Mucosa of rectum (tissue), 2 donors: ENCODE results near the gene CTIF.

Experiments used
- H3K27ac ChIP-seq, 2 donors: one replicate each; pipeline ENCODE4 v1.7.0; 2013; ENCODE audit warnings: inconsistent platforms in 2 of 2, low read depth in 2 of 2, low read length in 2 of 2
- H3K27me3 ChIP-seq, 2 donors: one replicate each; pipeline ENCODE4 v1.7.0; 2013; ENCODE audit warnings: low read length in 2 of 2; ENCODE audit not compliant: control insufficient read depth in 2 of 2, insufficient read depth in 2 of 2
- H3K36me3 ChIP-seq, 2 donors: one replicate each; pipeline ENCODE4 v1.7.0; 2013; ENCODE audit warnings: low read length in 2 of 2; ENCODE audit not compliant: control insufficient read depth in 2 of 2, insufficient read depth in 2 of 2
- H3K4me1 ChIP-seq, 2 donors: one replicate each; pipeline ENCODE4 v1.7.0; 2013; ENCODE audit warnings: low read length in 2 of 2, mild to moderate bottlenecking in 1 of 2; ENCODE audit not compliant: control insufficient read depth in 2 of 2, insufficient read depth in 2 of 2
- H3K4me3 ChIP-seq, 2 donors: one replicate each; pipeline ENCODE4 v1.7.0; 2013; ENCODE audit warnings: low read length in 2 of 2
- H3K9ac ChIP-seq, 2 donors: one replicate each; pipeline ENCODE4 v1.7.0; 2013; ENCODE audit warnings: low read length in 2 of 2, low read depth in 1 of 2, mild to moderate bottlenecking in 1 of 2
- H3K9me3 ChIP-seq, 2 donors: one replicate each; pipeline ENCODE4 v1.7.0; 2013; ENCODE audit warnings: low read length in 2 of 2; ENCODE audit not compliant: control insufficient read depth in 2 of 2
- donor health status: healthy.
- donor health status: Normal muscosa, but diverticular disease.

The CTIF gene

DNA sequence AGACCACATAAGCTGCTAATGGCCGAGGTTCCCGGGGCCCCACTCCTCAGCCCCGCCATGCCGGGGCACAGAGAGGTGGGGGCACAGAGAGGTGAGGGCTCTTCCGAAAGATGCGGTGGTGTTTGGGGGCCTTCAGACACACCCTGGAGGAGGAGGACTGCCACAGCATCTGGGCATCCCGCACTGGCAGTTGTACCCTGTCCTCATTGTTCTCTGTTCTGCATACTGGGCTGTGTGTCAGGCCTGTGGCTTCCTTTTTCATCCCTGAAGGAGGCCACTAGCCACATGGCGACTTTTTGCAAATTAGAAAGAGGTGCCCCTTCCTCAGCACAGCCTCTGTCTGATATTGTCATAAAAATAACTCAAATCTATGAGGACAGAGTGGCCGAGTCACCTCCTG lies 150.1 kb downstream of the CTIF start:
- Histone ChIP-seq H3K4me1 (no peaks in the 10 kb centered on the region), H3K27me3 (no peaks in the 10 kb centered on the region), H3K9ac (no peak overlapping the region), H3K4me3 (no peak overlapping the region), H3K27ac (no peak overlapping the region), H3K9me3 (no peaks in the 10 kb centered on the region), H3K36me3 (no peaks in the 10 kb centered on the region)

DNA sequence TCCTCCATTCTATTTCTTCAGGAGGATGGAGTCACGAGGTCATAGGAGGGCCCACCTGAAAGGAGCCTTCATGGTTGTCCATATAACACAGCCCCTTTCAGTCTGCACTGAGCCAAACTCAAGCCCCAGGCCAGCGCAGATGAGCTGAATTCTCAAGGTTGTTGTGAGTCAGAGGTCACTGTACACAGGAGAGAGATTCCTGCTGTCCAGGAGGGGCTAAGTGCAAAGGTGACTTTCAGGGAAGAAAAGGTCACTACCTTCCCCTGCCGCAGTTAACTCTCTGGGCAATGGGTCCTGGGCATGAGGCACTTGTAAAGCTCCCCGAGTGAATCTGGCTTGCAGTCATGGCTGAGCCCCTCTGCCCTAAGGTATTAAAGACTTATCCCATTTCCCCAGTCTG lies 150.7 kb downstream of the CTIF start:
- H3K9me3 ChIP-seq: no peaks in the 10 kb centered on the region
- no peaks in the 10 kb centered on the region for H3K27me3 ChIP-seq
- no peak overlapping the region for H3K9ac ChIP-seq
- no peak overlapping the region for H3K27ac ChIP-seq
- H3K36me3 ChIP-seq: no peaks in the 10 kb centered on the region
- H3K4me1 ChIP-seq: no peaks in the 10 kb centered on the region
- no peak overlapping the region for H3K4me3 ChIP-seq

DNA sequence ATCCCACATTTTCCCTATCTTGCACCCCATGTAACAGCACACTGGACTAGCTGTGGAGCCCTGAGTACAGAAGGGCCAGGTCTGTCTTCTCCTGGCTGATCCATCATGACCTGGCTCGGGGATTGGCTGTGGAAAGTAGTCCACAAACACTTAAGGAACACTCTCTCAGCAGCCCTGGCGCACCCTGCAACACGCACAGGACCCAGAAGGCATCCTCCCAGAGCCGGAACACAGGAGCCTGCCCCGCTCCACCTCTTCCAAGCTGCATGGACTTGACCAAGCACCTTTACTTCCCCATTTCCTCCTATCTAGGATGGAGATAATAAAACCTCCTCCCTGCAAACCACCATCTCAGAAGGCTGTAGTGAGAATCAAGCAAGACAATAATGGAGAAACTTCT lies 151.7 kb downstream of the CTIF start:
- no peaks in the 10 kb centered on the region for H3K27me3 ChIP-seq
- H3K9me3 ChIP-seq: no peaks in the 10 kb centered on the region
- no peak overlapping the region for H3K4me3 ChIP-seq
- no peak overlapping the region for H3K27ac ChIP-seq
- H3K36me3 ChIP-seq: no peaks in the 10 kb centered on the region
- H3K4me1 ChIP-seq: no peaks in the 10 kb centered on the region
- no peak overlapping the region for H3K9ac ChIP-seq

DNA sequence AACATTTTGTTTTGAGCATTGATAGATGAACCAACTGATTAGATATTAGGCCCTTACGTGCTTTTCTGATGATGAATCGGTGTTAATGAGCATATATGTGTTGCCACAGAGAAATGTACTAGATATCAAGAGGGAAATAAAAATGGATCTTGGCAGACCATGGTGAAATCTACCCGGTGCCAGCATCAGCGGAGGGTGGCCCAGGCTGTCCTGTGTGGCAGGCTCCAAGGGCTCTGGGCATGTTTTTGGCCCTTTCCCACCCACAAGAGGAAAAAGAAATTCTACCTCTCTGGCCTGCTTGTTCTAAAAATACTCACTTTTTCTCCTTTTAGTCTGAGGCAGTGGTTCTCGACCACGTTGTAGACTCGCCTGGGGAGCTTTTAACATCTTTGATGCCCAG lies 154.2 kb downstream of the CTIF start:
- no peaks in the 10 kb centered on the region for H3K9me3 ChIP-seq
- H3K36me3 ChIP-seq: no peaks in the 10 kb centered on the region
- no peak overlapping the region for H3K9ac ChIP-seq
- no peak overlapping the region for H3K4me3 ChIP-seq
- H3K27ac ChIP-seq: no peak overlapping the region
- H3K4me1 ChIP-seq: no peaks in the 10 kb centered on the region
- no peaks in the 10 kb centered on the region for H3K27me3 ChIP-seq

DNA sequence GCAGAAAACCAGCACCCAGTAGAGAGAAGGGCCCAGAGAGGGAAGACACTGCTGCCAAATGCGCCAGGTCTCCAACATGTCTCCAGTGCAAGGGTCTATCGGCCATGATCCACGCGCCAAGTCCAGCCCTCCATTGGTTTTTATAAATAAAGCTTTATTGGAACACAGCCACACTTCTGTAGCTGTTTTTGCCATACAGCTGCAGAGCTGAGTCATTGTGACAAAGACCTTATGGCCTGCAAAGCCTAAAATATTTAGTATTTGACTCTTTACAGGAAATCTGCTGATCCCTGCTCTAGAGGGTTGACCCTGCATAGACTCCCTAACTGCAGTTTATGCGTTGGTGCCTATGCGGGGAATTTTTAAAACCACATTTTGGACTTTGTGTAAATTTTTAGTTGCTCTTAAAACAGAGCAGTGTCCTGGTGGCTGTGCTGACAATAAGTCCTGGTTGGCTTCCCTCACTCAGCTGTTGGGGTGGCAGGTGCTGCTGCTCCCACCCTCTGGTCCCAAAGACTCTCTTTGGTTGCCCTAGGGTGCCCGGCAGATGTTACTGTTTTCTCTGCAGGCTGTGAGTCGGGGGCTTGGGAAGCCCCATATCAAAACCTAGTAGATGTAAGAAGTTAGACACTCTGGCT lies 154.9 kb downstream of the CTIF start:
- Histone ChIP-seq H3K4me1 (no peaks in the 10 kb centered on the region), H3K36me3 (no peaks in the 10 kb centered on the region), H3K27me3 (no peaks in the 10 kb centered on the region), H3K9me3 (no peaks in the 10 kb centered on the region), H3K27ac (no peak overlapping the region), H3K4me3 (no peak overlapping the region), H3K9ac (no peak overlapping the region)

DNA sequence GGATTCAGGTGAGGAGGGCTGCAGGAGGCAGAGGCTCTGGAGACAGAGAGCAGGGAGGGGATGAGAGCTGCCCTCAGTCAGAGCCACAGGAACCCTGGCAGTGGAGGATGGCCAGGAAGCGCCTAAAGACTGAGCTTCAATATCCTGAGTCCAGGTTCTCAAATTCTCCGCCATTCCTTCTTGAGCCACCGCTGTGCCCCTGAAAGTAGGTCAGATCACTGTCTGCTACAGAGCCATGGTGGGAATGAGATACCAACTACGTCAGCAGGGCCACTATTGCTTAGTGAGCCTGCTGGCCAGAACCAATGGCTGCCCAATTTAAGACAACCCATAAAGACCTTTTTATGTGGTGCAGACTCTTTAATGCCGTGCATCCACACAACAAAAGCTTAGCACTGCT lies 155.5 kb downstream of the CTIF start:
- no peak overlapping the region for H3K4me3 ChIP-seq
- H3K9me3 ChIP-seq: no peaks in the 10 kb centered on the region
- H3K4me1 ChIP-seq: no peaks in the 10 kb centered on the region
- H3K27me3 ChIP-seq: no peaks in the 10 kb centered on the region
- H3K9ac ChIP-seq: no peak overlapping the region
- H3K36me3 ChIP-seq: no peaks in the 10 kb centered on the region
- H3K27ac ChIP-seq: no peak overlapping the region

DNA sequence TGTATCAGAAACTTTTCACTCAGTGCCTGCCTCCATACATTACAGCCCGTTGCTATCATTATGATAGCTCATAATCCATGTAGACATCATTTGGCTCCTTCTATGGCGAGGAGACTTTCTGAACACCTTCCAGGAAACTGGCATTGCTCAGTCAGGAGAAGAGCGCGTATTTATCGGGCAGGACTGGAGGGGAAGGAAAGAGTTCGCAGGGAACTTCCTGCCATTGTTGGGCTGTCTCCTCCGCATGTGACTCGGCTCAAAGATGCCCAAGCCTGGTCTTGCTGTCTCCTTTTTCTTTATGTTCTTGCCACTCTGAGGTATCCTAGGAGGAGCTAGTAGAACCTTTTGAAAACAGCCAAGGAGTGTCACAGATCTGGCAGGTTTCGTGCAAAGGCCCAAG lies 156.8 kb downstream of the CTIF start:
- Histone ChIP-seq H3K4me1 (no peaks in the 10 kb centered on the region), H3K9me3 (no peaks in the 10 kb centered on the region), H3K4me3 (no peak overlapping the region), H3K36me3 (no peaks in the 10 kb centered on the region), H3K27me3 (no peaks in the 10 kb centered on the region), H3K9ac (no peak overlapping the region), H3K27ac (no peak overlapping the region)

DNA sequence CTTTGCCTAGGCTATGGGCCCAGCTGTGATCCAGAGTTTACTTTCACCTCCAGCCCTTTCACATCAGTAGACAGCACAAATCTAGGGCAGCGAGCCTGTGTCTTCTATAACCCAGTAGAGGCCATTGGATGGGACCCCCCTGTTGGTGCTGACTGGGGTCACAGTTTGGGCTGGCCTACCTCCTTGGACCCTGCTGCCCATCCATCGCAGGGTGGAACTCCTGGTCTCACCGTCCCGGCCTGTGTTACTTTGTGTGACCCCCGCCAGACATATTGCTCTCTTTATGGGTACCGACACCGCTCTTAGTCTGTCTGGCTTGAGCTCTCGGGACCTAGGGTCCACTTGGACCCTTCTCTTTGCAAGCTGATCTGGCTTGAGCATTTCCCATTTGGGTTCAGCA lies 157.4 kb downstream of the CTIF start:
- Histone ChIP-seq H3K27ac (no peak overlapping the region), H3K36me3 (no peaks in the 10 kb centered on the region), H3K4me3 (no peak overlapping the region)

DNA sequence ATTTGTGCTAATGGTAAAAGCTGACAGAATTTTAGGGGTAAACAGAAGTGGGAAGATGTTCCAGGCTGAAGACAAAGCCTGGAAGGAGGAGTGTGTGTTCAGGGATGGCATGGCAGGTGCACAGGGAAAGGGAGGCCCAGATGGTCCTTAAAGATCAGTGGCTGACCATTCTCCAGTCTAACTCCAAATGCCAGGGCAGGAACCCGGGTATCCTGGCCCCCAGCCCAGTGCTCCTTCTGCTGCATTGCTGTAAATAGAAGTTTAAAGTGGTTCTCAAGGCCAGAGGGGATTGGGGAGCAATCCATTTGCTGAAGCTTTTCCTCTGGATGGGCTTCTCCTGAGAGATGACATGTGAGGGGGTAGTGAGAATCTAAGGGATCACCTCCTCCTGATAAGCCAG lies 158.6 kb downstream of the CTIF start:
- Histone ChIP-seq H3K4me1 (no peaks in the 10 kb centered on the region), H3K9ac (no peak overlapping the region), H3K27ac (no peak overlapping the region), H3K36me3 (no peaks in the 10 kb centered on the region), H3K27me3 (no peaks in the 10 kb centered on the region), H3K4me3 (no peak overlapping the region), H3K9me3 (no peaks in the 10 kb centered on the region)

More for the DNA sequence above, 157.4 kb downstream of the CTIF start:
- no peaks in the 10 kb centered on the region for H3K4me1 ChIP-seq
- H3K9me3 ChIP-seq: no peaks in the 10 kb centered on the region
- H3K9ac ChIP-seq: no peak overlapping the region
- H3K27me3 ChIP-seq: no peaks in the 10 kb centered on the region

DNA sequence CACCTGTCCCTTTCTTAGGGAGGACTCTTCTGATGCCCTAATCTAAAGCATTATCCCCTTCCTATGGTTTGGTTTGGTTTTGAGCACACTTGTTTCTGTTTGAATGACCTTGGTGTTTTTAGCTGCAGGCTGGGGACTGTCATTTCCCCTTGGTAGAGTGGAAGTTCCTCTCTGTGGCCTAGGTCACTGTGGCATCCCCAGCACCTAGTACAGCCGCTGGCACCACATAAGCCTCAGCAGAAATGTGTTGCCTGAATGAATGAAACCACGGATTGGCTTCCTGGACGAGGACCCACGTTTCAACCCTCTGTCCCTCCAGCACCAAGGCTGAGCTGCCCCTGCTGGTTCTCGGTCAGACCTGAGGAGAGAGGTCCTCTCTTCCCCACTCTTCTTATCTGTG lies 159.9 kb downstream of the CTIF start:
- Histone ChIP-seq H3K9me3 (no peaks in the 10 kb centered on the region), H3K36me3 (no peaks in the 10 kb centered on the region), H3K4me3 (no peak overlapping the region), H3K4me1 (no peaks in the 10 kb centered on the region), H3K9ac (no peak overlapping the region), H3K27me3 (no peaks in the 10 kb centered on the region), H3K27ac (no peak overlapping the region)

DNA sequence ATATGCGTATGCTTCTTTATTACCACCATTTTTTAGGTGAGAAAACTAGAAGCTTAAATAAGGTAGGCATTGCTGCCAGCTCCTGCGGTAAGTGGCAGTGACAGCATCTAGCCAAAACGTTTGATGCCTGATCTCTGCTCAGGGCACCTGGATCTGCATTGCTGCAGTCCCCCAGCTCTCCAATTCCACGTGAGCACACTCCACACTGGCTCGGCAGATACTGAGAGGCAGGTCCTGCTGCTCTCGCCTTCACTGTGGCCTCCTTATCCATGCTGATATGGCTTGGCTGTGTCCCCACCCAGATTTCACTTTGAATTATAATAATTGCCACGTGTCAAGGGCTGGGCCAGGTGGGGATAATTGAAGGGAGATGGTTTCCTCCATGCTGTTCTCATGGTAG lies 160.9 kb downstream of the CTIF start:
- Histone ChIP-seq H3K27ac (no peak overlapping the region), H3K27me3 (no peaks in the 10 kb centered on the region), H3K9me3 (no peaks in the 10 kb centered on the region), H3K9ac (no peak overlapping the region), H3K4me3 (no peak overlapping the region), H3K36me3 (no peaks in the 10 kb centered on the region), H3K4me1 (no peaks in the 10 kb centered on the region)
